GM23338 (cell line): ENCODE data around the gene DOCK4. TPM values are rescaled to one million over a fixed set of nuclear protein-coding genes. Genes with fewer than 3 reads are reported as not detected.
A peak's percentile ranks its signal among the peaks of the same experiment; 100 is the strongest.

Experiments
- ATAC-seq: fragments of 200-7000 bp; cut with Tn5 transposase; 3 replicates; pipeline ENCODE4 v1.9.1; 2020
- DNase-seq: peaks from one replicate; pipeline ENCODE4 v3.0.0-alpha.2; 2015; ENCODE audit warnings: low spot score
- H2AFZ ChIP-seq: fragments of 200-600 bp; sonication (generic); 2 replicates; pipeline ENCODE4 v1.8.0; 2016; ENCODE audit warnings: antibody characterized with exemption, mild to moderate bottlenecking, moderate library complexity
- H3F3A ChIP-seq: fragments of 200-600 bp; sonication (generic); replicated peaks from 2 replicates; pipeline ENCODE4 v1.8.0; 2017; ENCODE audit warnings: antibody characterized with exemption, mixed run types, low read depth
- H3K27ac ChIP-seq: fragments of 200-600 bp; sonication (generic); 2 replicates; pipeline ENCODE4 v1.6.1; 2016; ENCODE audit warnings: low read depth
- H3K27me3 ChIP-seq: fragments of 200-600 bp; sonication (generic); 2 replicates; pipeline ENCODE4 v1.8.0; 2016; ENCODE audit warnings: mild to moderate bottlenecking, mixed run types, moderate library complexity; ENCODE audit not compliant: insufficient read depth
- H3K36me3 ChIP-seq: fragments of 200-600 bp; sonication (generic); 2 replicates; pipeline ENCODE4 v1.8.0; 2016; ENCODE audit warnings: mild to moderate bottlenecking; ENCODE audit not compliant: insufficient read depth
- H3K4me1 ChIP-seq: fragments of 200-600 bp; sonication (generic); 2 replicates; pipeline ENCODE4 v1.8.0; 2016; ENCODE audit warnings: mild to moderate bottlenecking, moderate library complexity; ENCODE audit not compliant: insufficient read depth
- H3K4me2 ChIP-seq: fragments of 200-600 bp; sonication (generic); 2 replicates; pipeline ENCODE4 v1.7.1; 2017; ENCODE audit warnings: mixed run types
- H3K4me3 ChIP-seq: fragments of 200-600 bp; sonication (generic); 2 replicates; pipeline ENCODE4 v1.6.1; 2016; ENCODE audit warnings: mixed run types
- H3K79me2 ChIP-seq: fragments of 200-600 bp; sonication (generic); replicated peaks from 2 replicates; pipeline ENCODE4 v1.8.0; 2017; ENCODE audit warnings: mild to moderate bottlenecking; ENCODE audit not compliant: insufficient read depth
- H3K9me2 ChIP-seq: fragments of 200-600 bp; sonication (generic); 2 replicates; pipeline ENCODE4 v1.8.0; 2017; ENCODE audit not compliant: insufficient read depth
- H4K20me1 ChIP-seq: fragments of 200-600 bp; sonication (generic); replicated peaks from 2 replicates; pipeline ENCODE4 v1.8.0; 2017; ENCODE audit warnings: mild to moderate bottlenecking; ENCODE audit not compliant: insufficient read depth
- H3K27ac Mint-ChIP-seq: 2 replicates; pipeline ENCODE4 v1.8.0; 2020; ENCODE audit warnings: inconsistent platforms, mild to moderate bottlenecking, moderate library complexity, mixed read lengths
- H3K27me3 Mint-ChIP-seq: 3 replicates; pipeline ENCODE4 v1.8.0; 2022; ENCODE audit warnings: low read depth, mild to moderate bottlenecking, moderate library complexity, mixed read lengths, inconsistent platforms; ENCODE audit not compliant: insufficient read depth, poor library complexity
- H3K36me3 Mint-ChIP-seq: 3 replicates; pipeline ENCODE4 v1.8.0; 2021; ENCODE audit warnings: low read depth, mild to moderate bottlenecking, inconsistent platforms, moderate library complexity, mixed read lengths
- H3K4me1 Mint-ChIP-seq: 3 replicates; pipeline ENCODE4 v1.8.0; 2020; ENCODE audit warnings: mild to moderate bottlenecking, inconsistent platforms, mixed read lengths
- H3K4me3 Mint-ChIP-seq: 3 replicates; pipeline ENCODE4 v1.8.0; 2021; ENCODE audit warnings: moderate library complexity, mild to moderate bottlenecking, inconsistent platforms, mixed read lengths
- H3K9me3 Mint-ChIP-seq: 3 replicates; pipeline ENCODE4 v1.8.0; 2020; ENCODE audit warnings: moderate library complexity, mild to moderate bottlenecking, inconsistent platforms, mixed read lengths
- CREB1 ChIP-seq: fragments of 250-450 bp; sonication (Bioruptor Pico); IDR thresholded peaks from 2 replicates; pipeline ENCODE4 v1.5.0; 2020; ENCODE audit warnings: low read depth, mild to moderate bottlenecking, moderate library complexity
- CTCF ChIP-seq, 2 experiments: fragments of 200-600 bp in 1 of 2; sonication (generic) in 1 of 2; conservative IDR thresholded peaks; 2 replicates each; pipeline versions ENCODE4 v1.5.1 to v1.6.1; 2016 to 2017; ENCODE audit warnings: antibody characterized with exemption in 2 of 2, low read depth in 2 of 2, mild to moderate bottlenecking in 2 of 2, moderate library complexity in 1 of 2
- ETS1 ChIP-seq: IDR thresholded peaks from 2 replicates; pipeline ENCODE4 v1.6.1; 2016; ENCODE audit warnings: antibody characterized with exemption
- EZH2 ChIP-seq: fragments of 200-600 bp; sonication (generic); IDR thresholded peaks from one replicate; pipeline ENCODE4 v1.8.0; 2017; ENCODE audit warnings: antibody characterized with exemption, mild to moderate bottlenecking, low read depth; ENCODE audit not compliant: unreplicated experiment
- EZH2phosphoT487 ChIP-seq: fragments of 200-600 bp; sonication (generic); IDR thresholded peaks from one replicate; pipeline ENCODE4 v1.8.1; 2018; ENCODE audit warnings: antibody characterized with exemption; ENCODE audit not compliant: unreplicated experiment
- JUNB ChIP-seq: IDR thresholded peaks from one replicate; pipeline ENCODE4 v1.6.1; 2016; ENCODE audit warnings: antibody characterized with exemption; ENCODE audit not compliant: unreplicated experiment
- NANOG ChIP-seq: IDR thresholded peaks from 2 replicates; pipeline ENCODE4 v1.6.1; 2016; ENCODE audit warnings: antibody characterized with exemption, borderline replicate concordance
- POLR2AphosphoS5 ChIP-seq: IDR thresholded peaks from 2 replicates; pipeline ENCODE4 v1.6.1; 2016; ENCODE audit warnings: antibody characterized with exemption, low read depth
- REST ChIP-seq: IDR thresholded peaks from one replicate; pipeline ENCODE4 v1.6.1; 2018; ENCODE audit warnings: antibody characterized with exemption; ENCODE audit not compliant: unreplicated experiment
- STAT1 ChIP-seq: IDR thresholded peaks from one replicate; pipeline ENCODE4 v1.6.1; 2016; ENCODE audit warnings: antibody characterized with exemption; ENCODE audit not compliant: unreplicated experiment
- ZNF114 ChIP-seq: fragments of 250-450 bp; sonication (Bioruptor Pico); IDR thresholded peaks from 2 replicates; pipeline ENCODE4 v1.5.0; 2020; ENCODE audit warnings: mild to moderate bottlenecking, moderate library complexity
- ZNF331 ChIP-seq: fragments of 250-450 bp; sonication (Bioruptor Pico); IDR thresholded peaks from 2 replicates; pipeline ENCODE4 v1.5.0; 2020; ENCODE audit warnings: low read depth, mild to moderate bottlenecking, moderate library complexity
- ZNF462 ChIP-seq: fragments of 250-450 bp; sonication (Bioruptor Pico); IDR thresholded peaks from 2 replicates; pipeline ENCODE4 v1.5.0; 2020; ENCODE audit warnings: mild to moderate bottlenecking, moderate library complexity
- polyA plus RNA-seq: library from polyadenylated mRNA; unstranded; fragments of >200 nt; fragmentation: Nextera tagmentation; extraction: Ambion mirVana; gene quantifications from 2 replicates; pipeline ENCODE4 v1.2.1, GENCODE V29; 2016
- total RNA-seq: library from RNA; depleted of rRNA; stranded (reverse); fragments of >200 nt; shearing (Covaris generic); gene quantifications from 2 replicates; pipeline ENCODE4 v1.2.3, GENCODE V29; 2014

The DOCK4 gene
- total and polyA plus RNA-seq, 2 experiments from 2014 or later: 6.3 to 33.8 TPM

GRCh38 chr7:111865430-111865829 lies 340.8 kb downstream of the DOCK4 start:
- Mint-ChIP-seq H3K27ac (no peak overlapping the region), H3K4me1 (peaks cover 18% of the 10 kb centered on the region), H3K4me3 (no peak overlapping the region), H3K9me3 (no peaks in the 10 kb centered on the region), H3K27me3 (peaks cover 6% of the 10 kb centered on the region), H3K36me3 (peaks cover 46% of the 10 kb centered on the region)
- no peak for ATAC-seq
- H3K36me3 ChIP-seq: no peaks in the 10 kb centered on the region; the same call in 1 of the 2 replicates
- H2AFZ ChIP-seq: no peak overlapping the region
- no peak overlapping the region for H3K27ac ChIP-seq
- H4K20me1 ChIP-seq: no peaks in the 10 kb centered on the region
- peaks cover 9% of the 10 kb centered on the region for H3K4me1 ChIP-seq
- no peak overlapping the region for H3K4me3 ChIP-seq
- H3K4me2 ChIP-seq: peak overlapping the region; percentile 53; the same call in 1 of the 2 replicates
- 0 out of 2 replicates have a peak, but pooled peaks cover 3% of the 10 kb centered on the region for H3K9me2 ChIP-seq
- no peak for DNase-seq
- no peaks in the 10 kb centered on the region for H3K79me2 ChIP-seq
- no peaks in the 10 kb centered on the region for H3F3A ChIP-seq
- TF ChIP-seq JUNB: no peak
- TF ChIP-seq EZH2phosphoT487: no peak
- TF ChIP-seq REST: no peak
- no peak for TF ChIP-seq POLR2AphosphoS5
- no peak for TF ChIP-seq ZNF331 (CRISPR knock-in tag)
- no peak for TF ChIP-seq ETS1
- TF ChIP-seq EZH2: no peak
- TF ChIP-seq STAT1: no peak
- no peak for TF ChIP-seq CTCF (conservative IDR thresholded peaks at IDR 0.05; ENCODE audit: low read depth in 2 of 2)
- no peak for TF ChIP-seq ZNF114 (CRISPR knock-in tag)
- TF ChIP-seq CREB1 (CRISPR knock-in tag): no peak
- no peak for TF ChIP-seq ZNF462 (CRISPR knock-in tag)
- TF ChIP-seq NANOG: no peak
- H3K27me3 ChIP-seq: no peaks in the 10 kb centered on the region
